HG03135 (cell line): Measurements from ENCODE around the gene SYNE4.
"Not testable (repeated sequence)": the region's sequence is repeated elsewhere in the genome, so short reads cannot be mapped to it uniquely, and the experiment has no call there.

ENCODE experiments used
- ATAC-seq: cut with Tn5 transposase; IDR thresholded peaks from one replicate; pipeline ENCODE4 v1.9.1; 2021; ENCODE audit warnings: mild to moderate bottlenecking, moderate library complexity; ENCODE audit not compliant: unreplicated experiment

The SYNE4 gene

DNA sequence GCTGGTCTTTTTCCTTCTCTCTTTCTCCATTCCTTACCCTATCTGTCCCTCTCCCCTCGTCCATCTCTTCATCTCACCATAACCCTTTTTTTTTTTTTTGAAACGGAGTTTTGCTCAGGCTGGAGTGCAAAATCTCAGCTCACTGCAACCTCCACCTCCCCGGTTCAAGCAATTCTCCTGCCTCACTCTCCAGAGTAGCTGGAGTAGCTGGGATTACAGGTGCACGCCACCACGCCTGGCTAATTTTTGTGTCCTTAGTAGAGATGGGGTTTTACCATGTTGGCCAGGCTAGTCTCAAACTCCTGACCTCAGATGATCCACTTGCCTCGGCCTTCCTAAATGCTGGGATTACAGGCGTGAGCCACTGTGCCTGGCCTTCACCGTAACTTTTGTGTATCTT, 51.2 kb downstream of the SYNE4 start:
- not testable (repeated sequence) for ATAC-seq

DNA sequence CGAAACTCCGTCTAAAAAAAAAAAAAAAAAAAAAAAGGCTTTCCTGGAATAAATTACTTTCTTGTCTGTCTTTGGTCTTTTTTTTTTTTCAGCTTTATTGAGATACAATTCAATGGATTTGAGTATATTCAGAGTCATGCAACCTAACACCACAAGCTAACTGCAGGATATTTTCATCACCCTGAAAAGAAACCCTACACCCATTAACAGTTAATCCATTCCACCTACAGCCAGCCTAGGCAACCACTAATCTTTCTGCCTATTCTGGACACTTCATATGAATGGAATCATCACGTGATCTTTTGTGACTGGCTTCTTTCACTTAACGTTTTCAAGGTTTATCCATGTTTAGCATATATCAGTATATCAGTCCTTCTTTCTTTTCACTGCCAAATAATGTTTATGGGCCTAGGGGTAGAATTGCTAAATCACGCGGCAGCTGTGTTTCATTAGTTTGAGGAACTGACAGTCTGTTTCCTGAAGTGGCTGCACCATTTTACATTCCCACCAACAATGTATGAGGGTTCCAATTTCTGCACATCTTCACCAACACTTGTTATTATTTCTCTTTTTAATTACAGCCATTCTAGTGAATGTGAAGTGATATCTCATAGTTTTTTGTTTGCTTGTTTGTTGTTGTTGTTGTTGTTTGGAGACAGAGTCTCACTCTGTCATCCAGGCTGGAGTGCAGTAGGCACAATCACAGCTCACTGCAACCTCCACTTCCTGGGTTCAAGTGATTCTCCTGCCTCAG, 52.6 kb downstream of the SYNE4 start:
- ATAC-seq, result no peak
